GM11168 (cell line): Measurements from ENCODE around the gene SAMD8.
"Not testable (repeated sequence)": the region's sequence is repeated elsewhere in the genome, so short reads cannot be mapped to it uniquely, and the experiment has no call there.

ENCODE experiments used
- in situ Hi-C: fragments of 300-500 bp; cut with MboI; formaldehyde crosslinking; loops from one replicate; pipeline ENCODE4 v1.12.0; 2022; ENCODE audit warnings: low sequenced_read_pairs; ENCODE audit not compliant: unreplicated experiment

The SAMD8 gene

GRCh38 chr10:75209086-75209920 lies 97.8 kb downstream of the SAMD8 start:
- in situ Hi-C loops, result no loop called here

- in situ Hi-C loops, result no loop called here
These were observed 98.4 kb downstream of the SAMD8 start for GRCh38 chr10:75209921-75210281.

DNA sequence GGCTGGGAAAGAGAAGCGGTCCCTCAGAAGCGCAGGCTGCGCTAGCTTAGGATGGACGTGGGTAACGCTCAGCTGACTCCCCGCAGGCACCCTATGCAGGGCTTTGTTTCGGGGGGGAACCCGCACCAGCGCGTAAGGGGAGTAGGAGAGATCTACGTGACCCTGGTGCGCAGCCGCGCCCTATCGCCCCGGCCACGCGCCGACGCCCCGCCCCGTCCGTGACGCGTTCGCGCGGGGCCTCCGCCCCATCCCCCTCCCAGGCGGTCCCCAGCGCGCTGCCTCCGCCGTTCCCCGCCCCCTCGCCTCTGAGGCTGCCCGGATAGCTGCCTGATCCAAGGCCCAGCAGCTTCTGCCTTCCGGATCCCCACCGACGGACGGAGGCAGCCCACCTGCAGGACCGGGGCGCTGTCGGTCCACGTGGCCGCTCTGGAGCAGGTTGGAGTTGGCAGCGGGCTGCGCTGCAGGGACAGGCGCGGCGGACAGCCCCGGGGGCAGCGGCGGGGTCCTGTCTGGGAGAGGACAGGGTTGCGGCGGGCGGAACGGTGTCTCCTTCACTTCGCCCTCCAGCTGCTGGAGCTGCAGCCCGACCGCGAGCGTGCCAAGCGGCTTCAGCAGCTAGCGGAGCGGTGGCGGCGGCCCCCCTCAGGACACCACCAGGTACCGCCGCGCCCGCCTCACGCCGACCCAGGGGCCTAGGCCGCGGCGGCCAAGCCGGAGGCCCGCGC lies 99.0 kb downstream of the SAMD8 start, which contains the start of gene VDAC2:
TSS of gene VDAC2 (plus strand) at position 515 of the 725 bp plus-strand sequence. CDS start 363 bp downstream, outside the sequence.
- in situ Hi-C loops, result no loop called here

DNA sequence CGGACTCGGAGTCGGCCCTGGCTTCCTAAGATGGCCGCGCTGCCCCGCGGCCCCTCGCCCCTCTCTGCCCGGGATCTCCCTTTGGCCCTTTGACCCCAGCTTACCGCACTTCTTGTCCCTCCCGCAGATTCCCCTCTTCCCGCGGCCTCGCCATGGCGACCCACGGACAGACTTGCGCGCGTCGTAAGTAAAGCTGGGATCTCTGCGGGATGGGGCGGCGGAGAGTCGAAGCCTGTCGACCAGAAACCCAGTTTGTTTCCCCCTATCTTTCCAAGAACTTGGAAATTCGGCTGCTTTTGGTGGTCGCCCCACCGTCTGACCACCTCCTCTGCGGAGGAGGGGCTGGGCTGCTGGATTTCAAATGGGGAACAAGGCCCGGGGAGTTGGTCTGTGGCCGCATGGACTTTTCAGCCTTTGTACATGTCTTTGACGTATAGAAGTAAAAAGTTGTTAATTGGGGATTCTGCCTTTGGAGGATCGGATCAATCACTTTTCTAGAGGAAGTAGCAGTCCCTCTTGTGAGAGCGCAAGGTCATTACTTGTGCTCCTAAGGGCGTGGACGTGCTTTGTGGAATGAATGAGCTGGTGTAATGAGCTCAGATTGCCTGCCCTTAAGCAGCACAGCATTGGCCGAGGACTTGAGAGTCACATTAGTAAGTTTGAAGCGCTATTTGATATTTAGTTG lies 99.7 kb downstream of the SAMD8 start:
- in situ Hi-C loops, result no loop called here

- in situ Hi-C loops, result no loop called here
These were observed 100.9 kb downstream of the SAMD8 start for GRCh38 chr10:75212343-75212742.

GRCh38 chr10:75220274-75220673 lies 108.8 kb downstream of the SAMD8 start:
- in situ Hi-C loops, result no loop called here

DNA sequence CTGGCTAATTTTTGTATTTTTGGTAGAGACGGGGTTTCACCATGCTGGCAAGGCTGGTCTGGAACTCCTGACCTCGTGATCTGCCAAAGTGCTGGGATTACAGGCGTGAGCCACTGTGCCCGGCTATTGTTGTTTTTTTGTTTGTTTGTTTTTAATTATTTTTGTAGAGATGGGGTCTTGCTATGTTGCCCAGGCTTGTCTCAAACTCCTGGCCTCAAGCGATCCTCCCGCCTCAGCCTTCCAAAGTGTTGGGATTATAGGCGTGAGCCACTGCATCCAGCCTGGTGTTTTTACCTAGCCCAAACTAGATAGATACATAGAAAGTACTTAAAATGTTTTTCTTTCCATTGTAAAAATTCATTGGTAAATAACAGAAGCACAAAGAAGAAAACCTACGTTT lies 110.0 kb downstream of the SAMD8 start:
- in situ Hi-C loops, result not testable (repeated sequence)

GRCh38 chr10:75223507-75223906 lies 112.1 kb downstream of the SAMD8 start:
- in situ Hi-C loops, result no loop called here

DNA sequence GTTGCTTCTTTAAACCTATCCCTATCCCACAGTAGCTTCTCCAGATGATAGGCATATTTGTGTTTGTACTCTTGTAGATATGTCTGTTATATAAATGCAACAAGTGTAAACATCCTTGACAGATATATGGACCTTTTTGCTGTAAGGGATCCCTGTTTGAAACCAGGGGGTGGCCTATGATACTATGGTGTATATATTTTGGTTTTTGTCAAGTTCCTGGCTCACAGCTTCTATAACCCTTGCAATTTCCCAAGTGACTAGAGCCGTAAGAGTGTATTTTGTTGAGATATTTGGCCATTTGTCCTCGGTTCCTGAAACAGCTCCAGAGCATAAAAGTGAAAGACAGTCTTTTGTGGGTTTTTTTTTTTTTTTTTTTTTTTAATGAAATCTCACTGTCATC lies 114.6 kb downstream of the SAMD8 start:
- in situ Hi-C loops, result loop anchor here (25.0 kb wide), 1 partner anchor 389 kb away; the partner anchor contains the start of gene KAT6B

DNA sequence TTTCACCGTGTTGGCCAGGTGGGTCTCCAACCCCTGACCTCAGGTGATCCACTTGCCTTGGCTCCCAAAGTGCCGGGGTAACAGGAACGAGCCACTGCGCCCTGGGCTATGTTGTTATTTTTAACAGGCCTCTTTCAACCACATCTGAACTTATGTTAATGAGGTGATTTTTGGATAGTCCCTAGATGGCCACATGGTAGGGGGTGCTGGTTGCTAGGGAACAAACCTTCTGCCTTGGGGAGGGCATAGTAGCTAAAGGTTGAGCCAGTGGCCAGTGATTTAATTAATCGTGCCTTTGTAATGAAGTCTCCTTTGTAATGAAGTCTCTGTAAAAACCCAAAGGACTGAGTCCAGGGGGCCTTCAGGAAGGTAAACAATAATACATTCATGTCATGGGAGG lies 115.2 kb downstream of the SAMD8 start:
- in situ Hi-C loops, result loop anchor here (25.0 kb wide), 1 partner anchor 389 kb away; the partner anchor contains the start of gene KAT6B

- in situ Hi-C loops, result loop anchor here (25.0 kb wide), 1 partner anchor 391 kb away; the partner anchor contains the start of gene KAT6B
These were observed 116.8 kb downstream of the SAMD8 start for GRCh38 chr10:75228278-75228677.

DNA sequence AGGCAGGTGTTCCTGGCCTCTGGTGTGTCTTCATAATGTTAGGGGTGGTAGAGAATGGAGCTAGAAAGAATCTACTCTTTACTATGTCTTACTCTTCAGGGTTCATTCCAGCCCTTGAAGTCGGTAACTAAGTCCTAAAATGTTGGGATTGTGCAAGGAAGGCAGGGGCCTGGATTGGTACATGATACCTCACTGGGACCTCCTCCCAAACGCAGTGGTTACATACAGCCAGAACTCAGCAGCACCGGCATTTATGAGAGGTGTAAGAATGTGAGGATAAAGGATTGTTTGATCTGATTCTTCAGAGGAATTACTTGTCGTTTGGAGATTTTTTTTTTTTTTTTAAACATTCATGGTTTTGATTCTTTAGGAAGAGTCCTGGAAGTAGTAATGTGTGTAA lies 117.4 kb downstream of the SAMD8 start:
- in situ Hi-C loops, result loop anchor here (25.0 kb wide), 1 partner anchor 392 kb away; the partner anchor contains the start of gene KAT6B

DNA sequence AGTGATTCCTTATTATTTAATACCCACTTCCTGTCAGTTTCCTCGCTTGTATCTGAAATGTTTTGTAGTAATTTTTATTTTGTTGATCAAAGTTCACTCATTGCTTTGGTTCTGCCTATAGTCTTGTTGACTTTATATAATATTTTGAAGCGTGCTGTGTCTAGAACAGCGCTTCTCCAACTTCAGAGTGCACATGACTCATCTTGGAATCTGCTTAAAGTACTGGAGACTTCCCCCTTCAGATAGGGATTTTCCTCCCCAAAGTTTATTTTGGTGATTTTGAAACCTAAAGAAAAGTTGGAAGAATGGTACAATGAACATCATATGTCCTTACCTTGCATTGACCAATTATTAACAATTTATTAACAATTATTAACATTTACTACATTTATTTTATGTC lies 118.5 kb downstream of the SAMD8 start:
- in situ Hi-C loops, result loop anchor here (25.0 kb wide), 1 partner anchor 393 kb away; the partner anchor contains the start of gene KAT6B

DNA sequence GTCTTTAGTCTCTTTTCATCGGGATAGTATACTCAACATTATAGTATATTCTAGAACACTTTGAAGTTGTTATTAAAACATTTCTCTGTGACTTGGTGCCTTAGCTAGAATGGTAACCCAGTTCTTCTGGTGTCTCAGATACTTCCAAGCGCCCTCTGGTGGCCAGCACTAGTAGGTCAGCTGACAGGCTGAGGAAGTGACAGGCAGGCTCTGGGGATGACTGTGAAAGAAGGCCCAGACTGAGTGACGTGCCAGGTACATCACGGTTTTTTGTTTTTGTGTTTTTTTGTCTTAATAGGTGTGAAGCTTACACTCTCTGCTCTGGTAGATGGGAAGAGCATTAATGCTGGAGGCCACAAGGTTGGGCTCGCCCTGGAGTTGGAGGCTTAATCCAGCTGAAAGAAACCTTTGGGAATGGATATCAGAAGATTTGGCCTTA lies 119.2 kb downstream of the SAMD8 start:
- in situ Hi-C loops, result loop anchor here (25.0 kb wide), 1 partner anchor 393 kb away; the partner anchor contains the start of gene KAT6B
